ENCODE measurements around the gene TMEM158. TPM values are rescaled to one million over a fixed set of nuclear protein-coding genes. Genes with fewer than 3 reads are reported as not detected.

Gene TMEM158
- total RNA-seq, 1 experiment from 2014 or later: 152 TPM

Other genes starting within 250 kb of the TMEM158 start
- 1.7 and 2.4 TPM in 2 replicates for gene CLEC3B, start 200.0 kb downstream of the TMEM158 start, total RNA-seq (2014; rRNA removed; shearing (Covaris generic))
- gene CDCP1, start 79.9 kb downstream of the TMEM158 start, total RNA-seq (2014; rRNA removed; shearing (Covaris generic)): 75.6 and 78.0 TPM in 2 replicates
- 15.0 and 16.5 TPM in 2 replicates for gene LARS2, start 162.3 kb upstream of the TMEM158 start, total RNA-seq (2014; rRNA removed; shearing (Covaris generic))

Measured in RPMI7951 (cell line).